Bone marrow (tissue), 2 donors: Measurements from ENCODE around the gene USHBP1.
"Not testable (repeated sequence)": the region's sequence is repeated elsewhere in the genome, so short reads cannot be mapped to it uniquely, and the experiment has no call there.

Source experiments
- DNase-seq, 2 donors: peaks; one replicate each; lab custom pipeline; 2025; lab: John Stamatoyannopoulos, UW

Gene USHBP1

GRCh38 chr19:17296273-17296672, 31.7 kb upstream of the USHBP1 start:
- DNase-seq, result no peak

- DNase-seq, result not testable (repeated sequence)
Observed at GRCh38 chr19:17295551-17295950, 31.0 kb upstream of the USHBP1 start.

GRCh38 chr19:17294051-17294891, 29.7 kb upstream of the USHBP1 start:
- DNase-seq, result peak in 1 of 2 donors; percentile 3

- DNase-seq, result no peak
Observed at GRCh38 chr19:17293605-17294004, 29.1 kb upstream of the USHBP1 start.

DNA sequence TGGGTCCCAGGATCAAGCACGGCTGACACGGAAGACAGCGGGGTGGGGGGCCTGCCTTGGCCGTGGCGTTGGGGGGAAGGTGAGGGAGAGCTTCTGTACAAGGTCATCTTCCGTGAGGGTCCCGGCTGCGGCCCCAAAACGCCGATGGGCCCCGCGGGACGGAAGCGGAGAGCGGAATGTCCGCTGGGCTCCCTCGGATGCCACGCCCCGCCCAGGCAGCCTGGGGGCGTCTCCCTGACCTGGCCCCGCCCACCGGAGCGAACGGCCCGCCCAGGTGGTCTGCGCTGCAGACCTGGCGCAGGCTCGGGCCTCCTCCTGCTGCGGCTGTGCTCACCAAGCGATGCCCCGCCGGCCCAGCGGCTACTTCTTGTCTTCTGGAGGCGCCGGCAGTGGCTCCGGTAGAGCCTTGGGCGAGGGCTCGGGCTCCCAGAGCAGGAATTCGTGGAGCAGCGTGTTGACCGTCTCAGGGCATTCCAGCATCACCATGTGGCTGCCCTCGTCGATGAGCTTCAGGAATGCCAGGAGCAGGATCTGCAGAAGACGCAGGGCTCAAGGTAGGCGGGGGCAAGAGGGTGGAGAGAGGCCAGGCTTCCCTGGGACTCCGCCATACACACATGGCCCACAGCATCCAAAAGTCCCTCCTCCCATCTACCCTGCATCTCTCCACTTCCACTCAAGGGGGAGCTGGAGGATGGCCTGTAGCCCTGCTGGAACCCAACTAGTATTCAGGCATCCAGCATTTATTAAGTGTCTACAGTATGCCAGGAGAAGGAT, 27.9 kb upstream of the USHBP1 start:
- peak; percentile 72 to 76 for DNase-seq

DNA sequence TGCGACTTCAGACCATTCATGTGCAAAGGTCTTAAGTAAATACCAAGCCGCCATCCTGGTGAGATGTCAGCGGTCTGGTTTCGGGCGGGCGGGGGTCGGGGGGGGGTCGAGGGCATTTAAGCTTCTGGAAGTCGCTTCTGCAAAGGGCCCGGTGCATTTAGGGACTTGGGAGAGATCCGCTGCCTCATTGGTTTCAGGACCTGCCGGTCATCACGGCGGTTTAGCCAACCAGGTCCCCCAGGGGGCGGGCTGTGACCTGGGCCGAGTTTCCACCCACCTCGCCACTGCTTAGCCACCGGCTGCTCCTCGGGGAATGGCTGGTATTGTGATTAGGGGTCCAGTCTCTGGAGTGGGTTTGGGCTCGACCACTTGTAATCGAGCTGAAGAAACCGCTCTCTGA, 24.9 kb upstream of the USHBP1 start:
- peak; percentile 8 to 56 for DNase-seq

DNA sequence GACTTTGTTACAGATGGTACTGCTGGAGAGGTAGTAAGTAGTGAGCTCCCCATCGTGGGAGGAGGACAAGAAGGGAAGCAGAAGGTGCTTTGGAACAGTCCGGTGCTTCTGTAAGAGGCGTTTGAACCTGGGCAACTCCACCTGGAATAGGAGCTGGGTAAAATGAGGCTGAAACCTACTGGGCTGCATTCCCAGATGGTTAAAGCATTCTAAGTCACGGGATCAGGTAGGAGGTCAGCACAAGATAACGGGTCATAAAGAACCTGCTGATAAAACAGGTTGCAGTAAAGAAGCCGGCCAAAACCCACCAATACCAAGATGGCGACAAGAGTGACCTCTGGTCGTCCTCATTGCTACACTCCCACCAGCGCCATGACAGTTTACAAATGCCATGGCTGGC, 22.2 kb upstream of the USHBP1 start:
- DNase-seq, result no peak

DNA sequence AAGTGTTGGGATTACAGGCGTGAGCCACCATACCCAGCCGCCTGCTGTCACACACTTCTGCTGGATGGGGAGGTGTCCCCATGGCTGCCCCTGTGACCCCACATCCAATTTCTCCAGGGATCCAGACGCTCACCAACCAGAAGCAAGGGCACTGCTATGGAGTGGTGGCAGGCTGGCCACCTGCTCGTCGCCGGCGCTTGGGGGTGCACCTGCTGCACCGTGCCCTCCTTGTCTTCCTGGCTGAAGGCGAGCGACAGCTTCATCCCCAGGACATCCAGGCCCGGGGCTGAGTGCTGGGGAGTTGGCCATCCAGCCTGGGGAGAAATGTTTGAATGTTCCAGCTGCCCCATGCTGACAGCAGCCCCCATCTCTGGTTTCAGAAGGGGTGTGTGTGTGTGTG, 21.7 kb upstream of the USHBP1 start:
- DNase-seq, result no peak

- no peak for DNase-seq
Observed at GRCh38 chr19:17285415-17286135, 21.0 kb upstream of the USHBP1 start.

- no peak for DNase-seq
Observed at GRCh38 chr19:17283504-17283996, 19.0 kb upstream of the USHBP1 start.

- peak; percentile 59 to 60 for DNase-seq
Observed at GRCh38 chr19:17282488-17283125, 18.1 kb upstream of the USHBP1 start.

DNA sequence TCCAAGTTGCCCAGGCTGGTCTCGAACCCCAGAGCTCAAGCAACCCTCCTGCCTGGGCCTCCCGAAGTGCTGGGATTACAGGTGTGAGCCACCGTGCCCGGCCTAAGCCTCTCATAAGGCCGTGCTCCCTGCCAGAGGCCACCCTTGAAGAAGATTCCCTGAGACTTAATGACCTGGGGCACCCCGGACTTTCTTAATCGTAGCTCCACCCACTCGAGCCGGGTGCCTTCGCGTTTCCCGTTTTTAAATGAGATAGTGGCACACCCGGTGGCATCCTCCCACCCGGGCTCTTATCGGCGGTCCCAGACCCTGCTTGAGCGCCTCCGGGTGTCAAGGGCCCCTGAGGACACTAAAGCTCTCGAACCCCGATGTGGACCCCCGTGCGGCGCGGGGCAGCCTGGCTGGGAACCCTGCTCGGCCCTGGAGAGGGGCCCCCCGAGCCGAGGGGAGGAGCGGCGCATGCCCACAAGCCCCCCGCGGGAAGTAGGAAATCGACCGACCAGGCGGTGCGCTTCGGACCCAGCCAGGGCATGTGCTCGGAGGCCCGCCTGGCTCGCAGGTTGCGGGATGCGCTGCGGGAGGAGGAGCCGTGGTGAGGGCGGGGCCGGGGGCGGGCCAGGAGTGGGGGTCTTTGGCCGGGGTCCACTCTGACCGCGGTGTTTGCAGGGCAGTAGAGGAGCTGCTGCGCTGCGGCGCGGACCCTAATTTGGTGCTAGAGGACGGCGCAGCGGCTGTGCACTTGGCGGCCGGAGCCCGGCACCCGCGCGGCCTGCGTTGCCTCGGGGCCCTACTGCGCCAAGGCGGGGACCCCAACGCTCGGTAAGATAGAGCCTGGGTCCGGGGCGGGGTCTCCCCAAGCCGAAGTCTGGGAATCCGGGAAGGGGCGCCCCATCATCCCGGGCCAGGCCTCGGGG, 17.1 kb upstream of the USHBP1 start, which contains the start of gene ANKLE1:
TSS of gene ANKLE1 (plus strand) at position 511 of the 914 bp plus-strand sequence. CDS start at position 531, 20 bp downstream.
- DNase-seq, result peak; percentile 35 to 74

GRCh38 chr19:17279436-17279835, 14.9 kb upstream of the USHBP1 start:
- no peak for DNase-seq

- no peak for DNase-seq
Observed at GRCh38 chr19:17275441-17276175, 11.1 kb upstream of the USHBP1 start.

- not testable (repeated sequence) for DNase-seq
Observed at GRCh38 chr19:17274892-17275291, 10.3 kb upstream of the USHBP1 start.

DNA sequence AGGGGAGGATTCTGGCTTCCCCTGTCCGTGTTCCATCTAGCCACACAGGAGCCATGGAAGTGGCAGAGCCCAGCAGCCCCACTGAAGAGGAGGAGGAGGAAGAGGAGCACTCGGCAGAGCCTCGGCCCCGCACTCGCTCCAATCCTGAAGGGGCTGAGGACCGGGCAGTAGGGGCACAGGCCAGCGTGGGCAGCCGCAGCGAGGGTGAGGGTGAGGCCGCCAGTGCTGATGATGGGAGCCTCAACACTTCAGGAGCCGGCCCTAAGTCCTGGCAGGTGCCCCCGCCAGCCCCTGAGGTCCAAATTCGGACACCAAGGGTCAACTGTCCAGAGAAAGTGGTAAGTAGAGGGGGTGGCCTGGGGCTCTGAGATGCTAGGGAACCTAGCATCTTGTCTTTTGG, 4.2 kb upstream of the USHBP1 start:
- no peak for DNase-seq

GRCh38 chr19:17266975-17267788, 2.6 kb upstream of the USHBP1 start, which contains the start of gene BABAM1:
Gene BABAM1 (plus strand): TSS chr19:17267443. CDS start chr19:17268807, 1,364 bp downstream.
- peak; percentile 76 to 100 for DNase-seq

DNA sequence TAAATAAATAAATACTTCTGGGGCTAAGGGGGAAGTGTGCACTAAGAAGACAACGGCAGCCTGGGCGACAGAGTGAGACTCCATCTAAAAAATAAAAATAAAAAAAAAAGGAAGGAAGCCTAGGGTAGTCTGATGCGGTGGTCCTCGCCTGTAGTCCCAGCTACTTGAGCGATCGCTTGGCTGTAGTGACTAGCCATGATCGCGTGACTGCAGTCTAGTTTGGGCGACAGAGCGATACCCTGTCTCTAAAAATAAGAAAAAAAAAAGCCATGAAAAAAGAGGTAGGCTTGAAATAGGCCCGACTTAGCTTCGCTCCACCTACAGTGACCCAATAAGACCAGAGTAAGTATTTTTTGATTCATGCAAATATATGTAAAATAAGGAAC, 2.0 kb upstream of the USHBP1 start:
- DNase-seq, result peak in 1 of 2 donors; percentile 65

- no peak for DNase-seq
Observed at GRCh38 chr19:17266026-17266425, 1.5 kb upstream of the USHBP1 start.
